Neutrophil (primary cell): ENCODE results near the gene DNAH7.

Experiments
- H3K27ac ChIP-seq: fragments of 200-600 bp; sonication (generic); 2 replicates; pipeline ENCODE4 v1.5.1; 2016; ENCODE audit warnings: mild to moderate bottlenecking, moderate library complexity
- H3K27me3 ChIP-seq: fragments of 200-600 bp; sonication (generic); 2 replicates; pipeline ENCODE4 v1.6.0; 2016; ENCODE audit warnings: mild to moderate bottlenecking
- H3K36me3 ChIP-seq: fragments of 200-600 bp; sonication (generic); 2 replicates; pipeline ENCODE4 v1.5.1; 2017
- H3K4me1 ChIP-seq, 2 experiments: fragments of 200-600 bp in 1 of 2; sonication (generic) in 1 of 2; 1 replicate in 1 of 2; 2 replicates in 1 of 2; pipeline versions ENCODE4 v1.5.1 to v1.6.1; 2013 to 2016; ENCODE audit warnings: low read depth in 1 of 2, low read length in 1 of 2, mild to moderate bottlenecking in 1 of 2, moderate library complexity in 1 of 2; ENCODE audit not compliant: control insufficient read depth in 1 of 2, insufficient read depth in 1 of 2
- H3K4me3 ChIP-seq, 2 experiments: fragments of 200-600 bp in 1 of 2; sonication (generic) in 1 of 2; 1 replicate in 1 of 2; 2 replicates in 1 of 2; pipeline ENCODE4 v1.5.1; 2013 to 2016; ENCODE audit warnings: low read depth in 1 of 2, low read length in 1 of 2, mild to moderate bottlenecking in 1 of 2, moderate library complexity in 1 of 2
- H3K9me3 ChIP-seq: fragments of 200-600 bp; sonication (generic); 2 replicates; pipeline ENCODE4 v1.5.1; 2016
- CTCF ChIP-seq: fragments of 200-600 bp; sonication (generic); IDR thresholded peaks from 2 replicates; pipeline ENCODE4 v1.5.1; 2016; ENCODE audit warnings: antibody characterized with exemption

Gene DNAH7

GRCh38 chr2:195864316-195864715, 204.3 kb downstream of the DNAH7 start:
- TF ChIP-seq CTCF, result no peak
- H3K4me1 ChIP-seq, result peaks cover 6 to 16% of the 10 kb centered on the region in 2 experiments
- no peaks in the 10 kb centered on the region for H3K36me3 ChIP-seq
- H3K27me3 ChIP-seq, result no peaks in the 10 kb centered on the region
- H3K4me3 ChIP-seq, result no peak overlapping the region
- no peaks in the 10 kb centered on the region for H3K9me3 ChIP-seq
- no peak overlapping the region for H3K27ac ChIP-seq

- TF ChIP-seq CTCF, result no peak
- Histone ChIP-seq H3K27ac (peak overlapping the region; percentile 37), H3K36me3 (no peaks in the 10 kb centered on the region), H3K9me3 (no peaks in the 10 kb centered on the region), H3K4me1 (peaks cover 6 to 16% of the 10 kb centered on the region in 2 experiments), H3K4me3 (no peak overlapping the region), H3K27me3 (no peaks in the 10 kb centered on the region)
These were observed 205.1 kb downstream of the DNAH7 start for GRCh38 chr2:195863564-195863963.

DNA sequence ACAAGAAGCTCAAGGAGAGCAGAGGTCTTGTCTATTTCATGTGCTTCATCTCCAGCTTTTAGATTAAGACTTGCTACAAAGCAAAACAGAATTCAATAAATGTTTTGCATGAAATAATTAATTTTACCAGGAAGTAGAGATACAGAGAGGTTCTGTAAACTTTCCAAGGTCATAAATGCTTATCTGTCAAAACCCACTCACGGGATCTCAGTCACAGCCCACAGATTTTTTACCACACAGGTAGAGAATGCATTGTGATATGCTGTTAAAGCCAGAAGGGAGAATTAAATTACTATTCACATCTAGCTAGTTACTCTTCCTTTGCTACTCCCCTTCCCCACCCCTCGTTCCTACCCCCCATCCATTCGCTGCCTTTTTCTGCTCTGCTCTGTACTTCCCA, 205.5 kb downstream of the DNAH7 start:
- Histone ChIP-seq H3K4me1 (peaks cover 6 to 16% of the 10 kb centered on the region in 2 experiments), H3K9me3 (no peaks in the 10 kb centered on the region), H3K27ac (peak overlapping the region; percentile 37), H3K36me3 (no peaks in the 10 kb centered on the region), H3K4me3 (no peak overlapping the region), H3K27me3 (no peaks in the 10 kb centered on the region)
- TF ChIP-seq CTCF, result no peak

GRCh38 chr2:195861821-195862220, 206.8 kb downstream of the DNAH7 start:
- no peak overlapping the region for H3K27ac ChIP-seq
- H3K4me1 ChIP-seq, result peaks cover 6 to 16% of the 10 kb centered on the region in 2 experiments
- no peak for TF ChIP-seq CTCF

DNA sequence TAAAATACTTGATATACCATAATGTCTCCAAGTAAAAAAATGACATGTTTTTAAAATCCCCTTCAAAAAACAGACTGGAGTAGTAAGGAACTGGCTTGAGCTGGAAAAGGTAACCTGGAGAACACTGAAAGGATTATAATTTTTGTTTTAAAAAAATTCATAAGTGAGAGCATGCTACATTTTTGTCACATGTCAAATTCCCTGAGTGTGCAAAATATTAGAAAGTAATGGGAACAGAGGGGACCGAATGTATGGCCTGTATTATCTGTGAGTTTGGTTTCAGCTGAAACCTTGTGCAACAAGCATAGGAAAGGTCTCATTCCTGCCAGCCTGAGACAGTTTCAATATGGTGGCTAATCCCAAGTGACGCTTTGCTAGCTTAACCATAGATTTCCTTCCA, 209.1 kb downstream of the DNAH7 start:
- no peaks in the 10 kb centered on the region for H3K27me3 ChIP-seq
- H3K4me1 ChIP-seq, result peaks cover 6 to 16% of the 10 kb centered on the region in 2 experiments
- no peaks in the 10 kb centered on the region for H3K9me3 ChIP-seq
- no peak overlapping the region for H3K27ac ChIP-seq
- H3K4me3 ChIP-seq, result no peak overlapping the region
- TF ChIP-seq CTCF, result no peak
- no peaks in the 10 kb centered on the region for H3K36me3 ChIP-seq

More at GRCh38 chr2:195861821-195862220, 206.8 kb downstream of the DNAH7 start:
- no peaks in the 10 kb centered on the region for H3K27me3 ChIP-seq
- H3K36me3 ChIP-seq, result no peaks in the 10 kb centered on the region
- H3K9me3 ChIP-seq, result no peaks in the 10 kb centered on the region
- H3K4me3 ChIP-seq, result no peak overlapping the region

DNA sequence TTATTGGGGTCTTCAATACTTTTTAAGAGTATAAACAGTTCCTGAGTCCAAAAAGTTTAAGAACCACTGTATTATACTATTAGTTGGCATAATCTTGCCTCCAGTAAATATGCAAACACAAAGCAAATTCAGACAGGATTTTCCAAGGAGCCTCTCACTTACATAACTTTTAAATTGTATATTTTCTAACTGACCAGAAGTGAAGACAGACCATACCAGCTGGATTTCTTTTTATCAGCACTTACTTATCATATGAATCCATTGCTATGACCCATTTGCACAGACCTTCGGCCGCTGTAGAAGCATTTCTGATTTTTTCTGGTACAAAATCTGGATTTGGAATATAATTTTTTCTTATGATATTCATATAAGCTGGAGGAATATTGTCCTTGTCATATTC, 211.5 kb downstream of the DNAH7 start:
- H3K27me3 ChIP-seq, result no peaks in the 10 kb centered on the region
- no peak overlapping the region for H3K4me3 ChIP-seq
- no peaks in the 10 kb centered on the region for H3K9me3 ChIP-seq
- no peaks in the 10 kb centered on the region for H3K36me3 ChIP-seq
- no peaks in the 10 kb centered on the region for H3K4me1 ChIP-seq
- H3K27ac ChIP-seq, result no peak overlapping the region
- TF ChIP-seq CTCF, result no peak
